ENCODE measurements around the gene CA5A. TPM values are rescaled to one million over a fixed set of nuclear protein-coding genes. Genes with fewer than 3 reads are reported as not detected.
A peak's percentile ranks its signal among the peaks of the same experiment; 100 is the strongest.
"Not testable (repeated sequence)": the region's sequence is repeated elsewhere in the genome, so short reads cannot be mapped to it uniquely, and the experiment has no call there.

CA5A gene
- total RNA-seq: not detected

DNA sequence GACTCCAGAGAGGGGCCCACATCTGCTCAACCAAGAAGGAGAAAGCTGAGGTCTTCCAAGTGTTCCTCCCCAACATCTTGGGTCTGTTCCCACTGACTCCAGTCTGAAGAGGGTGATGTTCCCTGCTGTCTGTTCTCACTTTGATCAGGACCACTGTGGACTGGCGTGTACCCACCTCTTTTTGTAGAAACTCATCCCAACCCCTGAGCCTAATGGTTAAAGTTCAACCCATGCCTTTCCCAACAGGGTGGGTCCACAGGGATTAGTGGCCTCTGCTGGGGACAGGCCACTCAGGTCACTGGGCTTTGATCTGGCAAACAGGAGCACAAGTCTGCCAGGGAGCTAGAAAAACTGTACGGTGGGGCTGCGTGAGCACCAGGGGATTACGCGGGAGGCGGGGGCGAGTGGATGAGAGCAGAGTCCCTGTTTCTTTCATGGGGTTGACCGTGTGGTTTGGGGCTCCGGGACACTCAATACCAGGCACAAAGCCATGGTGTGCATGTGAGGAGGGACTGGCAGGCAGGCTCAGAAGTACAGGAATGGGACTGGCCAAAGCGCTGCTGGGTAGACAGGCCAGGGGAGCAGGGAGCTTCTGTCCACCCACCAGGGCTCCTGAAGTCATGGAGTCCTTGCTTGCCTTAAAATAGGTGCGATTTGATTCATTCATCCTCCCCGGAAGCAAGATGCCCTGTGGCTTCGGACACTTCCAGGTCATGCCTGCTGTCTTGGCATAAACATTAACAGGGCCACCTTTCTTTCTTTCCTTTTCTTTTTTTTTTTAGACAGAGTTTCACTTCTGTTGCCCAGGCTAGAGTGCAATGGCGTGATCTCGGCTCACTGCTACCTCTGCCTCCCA, at the start of gene CA5A:
CA5A (minus strand) TSS at position 155 of the 856 bp plus-strand sequence; CDS start at position 76, 79 bp downstream.
- H3K27ac ChIP-seq: no peak within 1 kb of the TSS
- no peaks in the 10 kb centered on the region for H3K27me3 ChIP-seq
- no peak within 1 kb of the TSS for H3K4me3 ChIP-seq
- TF ChIP-seq, protein P1, sequence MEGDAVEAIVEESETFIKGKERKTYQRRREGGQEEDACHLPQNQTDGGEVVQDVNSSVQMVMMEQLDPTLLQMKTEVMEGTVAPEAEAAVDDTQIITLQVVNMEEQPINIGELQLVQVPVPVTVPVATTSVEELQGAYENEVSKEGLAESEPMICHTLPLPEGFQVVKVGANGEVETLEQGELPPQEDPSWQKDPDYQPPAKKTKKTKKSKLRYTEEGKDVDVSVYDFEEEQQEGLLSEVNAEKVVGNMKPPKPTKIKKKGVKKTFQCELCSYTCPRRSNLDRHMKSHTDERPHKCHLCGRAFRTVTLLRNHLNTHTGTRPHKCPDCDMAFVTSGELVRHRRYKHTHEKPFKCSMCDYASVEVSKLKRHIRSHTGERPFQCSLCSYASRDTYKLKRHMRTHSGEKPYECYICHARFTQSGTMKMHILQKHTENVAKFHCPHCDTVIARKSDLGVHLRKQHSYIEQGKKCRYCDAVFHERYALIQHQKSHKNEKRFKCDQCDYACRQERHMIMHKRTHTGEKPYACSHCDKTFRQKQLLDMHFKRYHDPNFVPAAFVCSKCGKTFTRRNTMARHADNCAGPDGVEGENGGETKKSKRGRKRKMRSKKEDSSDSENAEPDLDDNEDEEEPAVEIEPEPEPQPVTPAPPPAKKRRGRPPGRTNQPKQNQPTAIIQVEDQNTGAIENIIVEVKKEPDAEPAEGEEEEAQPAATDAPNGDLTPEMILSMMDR (IDR thresholded peaks at IDR 0.05): no peak
- intact Hi-C loops (cut with DNase I): no loop called here
- H3K9me3 ChIP-seq: no peaks in the 10 kb centered on the region
- no peak for DNase-seq (ENCODE audit: low spot score in 2 of 2)
- H3K4me1 ChIP-seq: no peaks in the 10 kb centered on the region
- no peaks in the 10 kb centered on the region for H3K36me3 ChIP-seq

DNA sequence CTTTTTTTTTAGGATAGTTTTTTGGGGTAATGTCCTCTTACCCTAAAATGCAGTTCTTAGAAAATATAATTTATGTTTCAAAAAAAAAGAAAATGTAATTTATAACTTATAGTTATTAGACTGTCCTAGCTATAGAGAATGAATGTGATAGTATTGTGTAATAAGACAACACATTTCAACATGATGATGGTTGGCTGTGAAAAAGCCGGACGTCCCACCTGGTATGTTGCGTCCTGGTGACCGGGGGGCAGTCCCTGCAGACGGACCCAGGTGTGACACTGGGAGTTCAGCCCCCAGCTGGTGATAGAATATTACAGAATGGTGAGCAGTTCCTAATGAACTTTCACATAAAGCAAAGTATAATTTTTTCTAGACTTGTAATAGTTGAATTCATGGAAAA, 49.2 kb upstream of the CA5A start:
- not testable (repeated sequence) for H3K27ac ChIP-seq, H3K27me3 ChIP-seq, H3K4me1 ChIP-seq, H3K9me3 ChIP-seq, H3K4me3 ChIP-seq
- peaks cover 17 to 26% of the 10 kb centered on the region in 2 donors for H3K36me3 ChIP-seq
- intact Hi-C loops (cut with DNase I): loop anchor here (10.0 kb wide), 2 partner anchors 449 to 579 kb away; no protein-coding TSS in a partner anchor
- peak in 1 of 2 donors; percentile 51 for DNase-seq (ENCODE audit: low spot score in 2 of 2)

DNA sequence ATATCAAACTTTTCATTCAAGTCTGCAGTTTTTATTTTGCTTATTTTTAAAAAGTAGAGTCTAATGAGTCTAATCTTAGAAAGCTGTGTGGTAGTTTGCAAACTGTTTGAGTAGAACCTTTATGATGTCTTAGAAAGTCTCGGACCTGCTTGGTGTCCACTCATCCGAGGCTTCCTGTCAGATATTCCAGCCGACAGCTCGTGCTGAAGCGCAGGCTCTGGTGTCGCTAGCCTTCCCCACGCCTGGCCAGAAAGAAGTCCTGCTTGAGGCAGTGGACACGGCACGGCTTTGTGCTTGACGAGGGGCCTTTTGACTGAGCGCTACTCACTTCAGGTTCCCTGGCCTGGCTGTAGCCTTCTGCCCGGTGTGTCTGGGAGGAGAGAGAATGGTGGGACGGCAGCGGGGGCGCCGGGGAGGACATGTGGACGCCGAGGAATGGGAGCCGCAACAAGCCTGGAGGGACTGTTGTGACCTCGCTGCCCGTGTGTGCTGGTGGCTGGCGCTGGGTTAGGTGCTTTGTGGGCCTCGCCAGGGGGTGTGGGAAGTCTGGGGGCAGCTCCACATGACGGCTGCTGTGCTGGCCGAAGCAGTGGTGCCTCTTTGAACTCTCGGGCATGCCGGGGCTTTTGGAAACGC, 48.4 kb upstream of the CA5A start:
- Histone ChIP-seq H3K9me3 (no peaks in the 10 kb centered on the region), H3K4me1 (no peaks in the 10 kb centered on the region), H3K4me3 (no peak overlapping the region), H3K27me3 (no peaks in the 10 kb centered on the region), H3K27ac (no peak overlapping the region), H3K36me3 (peaks cover 17 to 26% of the 10 kb centered on the region in 2 donors)
- intact Hi-C loops (cut with DNase I): loop anchor here (10.0 kb wide), 2 partner anchors 450 to 580 kb away; no protein-coding TSS in a partner anchor
- TF ChIP-seq, protein P1 (IDR thresholded peaks at IDR 0.05): no peak
- DNase-seq (ENCODE audit: low spot score in 2 of 2): peak in 1 of 2 donors; percentile 52

DNA sequence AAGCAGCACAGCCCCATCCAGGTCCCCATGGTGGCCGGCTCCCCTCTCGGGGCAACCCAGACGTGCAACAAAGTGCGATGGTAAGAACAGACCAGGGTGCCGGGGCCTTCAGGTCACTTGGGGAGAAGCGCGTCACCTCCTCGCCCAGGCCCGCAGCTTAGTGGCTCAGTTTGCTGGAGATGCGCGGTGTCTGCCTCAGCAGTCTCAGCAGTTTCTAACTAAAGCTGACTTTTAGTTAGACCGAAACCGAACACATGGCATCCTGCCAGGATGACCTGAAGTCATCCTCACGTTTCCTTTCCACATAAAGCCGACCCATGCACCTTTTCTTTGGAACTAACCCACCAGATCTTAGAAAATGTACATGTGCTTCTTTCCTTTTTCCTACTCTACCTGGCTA, 47.9 kb upstream of the CA5A start:
- peaks cover 17 to 26% of the 10 kb centered on the region in 2 donors for H3K36me3 ChIP-seq
- intact Hi-C loops (cut with DNase I): loop anchor here (10.0 kb wide), 2 partner anchors 451 to 581 kb away; no protein-coding TSS in a partner anchor
- H3K4me1 ChIP-seq, H3K4me3 ChIP-seq, H3K27ac ChIP-seq, H3K9me3 ChIP-seq, H3K27me3 ChIP-seq: not testable (repeated sequence)
- DNase-seq (ENCODE audit: low spot score in 2 of 2): peak in 1 of 2 donors; percentile 33

DNA sequence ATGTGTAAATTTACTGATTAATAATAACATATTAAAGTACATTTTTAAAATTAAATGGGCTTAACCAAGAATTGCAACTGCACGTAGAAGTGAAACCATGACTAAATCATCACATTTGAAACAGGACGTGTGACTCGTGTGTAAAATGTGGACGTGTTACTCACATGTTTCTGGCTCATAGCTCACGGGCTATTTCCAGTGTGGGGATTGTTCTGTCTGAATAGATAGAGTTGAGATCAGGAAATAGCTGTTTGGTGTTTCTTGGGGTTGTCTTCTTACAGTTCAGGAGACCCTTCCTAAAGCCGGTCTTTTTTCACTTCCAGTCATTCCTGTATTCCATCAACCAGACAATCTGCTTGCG, 47.4 kb upstream of the CA5A start:
- H3K4me1 ChIP-seq, H3K9me3 ChIP-seq, H3K27me3 ChIP-seq, H3K27ac ChIP-seq, H3K4me3 ChIP-seq: not testable (repeated sequence)
- intact Hi-C loops (cut with DNase I): loop anchor here (10.0 kb wide), 2 partner anchors 451 to 581 kb away; no protein-coding TSS in a partner anchor
- peaks cover 17 to 26% of the 10 kb centered on the region in 2 donors for H3K36me3 ChIP-seq
- peak in 1 of 2 donors; percentile 38 for DNase-seq (ENCODE audit: low spot score in 2 of 2)

DNA sequence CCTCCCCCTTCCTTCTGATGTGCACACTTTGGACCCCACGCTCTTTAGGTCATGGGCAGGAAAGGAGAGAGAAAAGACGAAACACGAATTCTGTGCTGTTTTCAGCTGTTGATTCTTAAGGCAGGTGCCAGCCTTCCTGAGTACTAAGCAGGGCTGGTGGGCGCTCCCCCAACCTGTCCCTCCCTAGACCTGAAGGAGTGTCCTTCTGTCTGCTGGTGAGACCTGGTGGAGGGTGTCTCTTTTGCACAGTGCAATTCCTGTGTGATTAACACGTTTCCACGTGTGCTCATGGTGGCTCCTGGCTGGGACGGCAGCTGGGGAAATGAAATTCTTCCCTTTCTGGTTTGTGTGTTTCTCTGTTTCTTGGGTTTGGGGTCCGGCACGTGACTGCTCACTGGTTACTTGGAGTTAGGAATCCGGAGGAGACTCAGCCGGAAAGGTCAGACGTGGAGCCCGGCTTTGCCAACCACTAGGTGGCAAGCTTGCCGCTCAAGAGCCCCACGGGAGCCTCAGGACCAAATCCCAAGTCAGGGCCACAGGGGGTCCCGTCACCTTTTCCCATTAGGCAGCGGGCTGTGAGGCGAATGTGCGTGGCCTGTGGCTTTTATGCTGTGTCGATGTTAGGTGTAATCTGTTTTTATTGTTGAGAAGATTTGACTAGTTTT, 46.9 kb upstream of the CA5A start:
- not testable (repeated sequence) for H3K27me3 ChIP-seq, H3K4me3 ChIP-seq, H3K9me3 ChIP-seq, H3K4me1 ChIP-seq, H3K27ac ChIP-seq
- DNase-seq (ENCODE audit: low spot score in 2 of 2): peak in 1 of 2 donors; percentile 46
- TF ChIP-seq, protein P1 (IDR thresholded peaks at IDR 0.05): peak in 1 of 3 experiments; percentile 41
- peaks cover 13 to 26% of the 10 kb centered on the region in 2 donors for H3K36me3 ChIP-seq
- intact Hi-C loops (cut with DNase I): loop anchor here (10.0 kb wide), 2 partner anchors 452 to 582 kb away; no protein-coding TSS in a partner anchor
